GM13976 (cell line): ENCODE measurements around the gene COMMD8.
"Not testable (repeated sequence)": the region's sequence is repeated elsewhere in the genome, so short reads cannot be mapped to it uniquely, and the experiment has no call there.

Experiments
- DNase-seq: peaks from one replicate; pipeline ENCODE4 v3.0.0; 2012; ENCODE audit warnings: low spot score
- CTCF ChIP-seq: IDR thresholded peaks from 2 replicates; pipeline ENCODE4 v1.5.1; 2012; ENCODE audit warnings: borderline replicate concordance, mild to moderate bottlenecking; ENCODE audit not compliant: insufficient read depth; ENCODE audit errors: extremely low read depth, missing control alignments, control extremely low read depth
- in situ Hi-C: fragments of 300-500 bp; cut with MboI; formaldehyde crosslinking; loops from one replicate; pipeline ENCODE4 v1.12.0; 2022; ENCODE audit warnings: low sequenced_read_pairs, mixed read lengths, inconsistent platforms; ENCODE audit not compliant: unreplicated experiment

COMMD8 gene

GRCh38 chr4:47498899-47499298 lies 35.4 kb upstream of the COMMD8 start:
- no peak for TF ChIP-seq CTCF
- in situ Hi-C loops = no loop called here

GRCh38 chr4:47494124-47494430 lies 30.6 kb upstream of the COMMD8 start:
- TF ChIP-seq CTCF = no peak
- in situ Hi-C loops = no loop called here
- DNase-seq = no peak

More at GRCh38 chr4:47498899-47499298, 35.4 kb upstream of the COMMD8 start:
- DNase-seq = no peak

- DNase-seq = no peak
- in situ Hi-C loops = no loop called here
- no peak for TF ChIP-seq CTCF
Observed at GRCh38 chr4:47493238-47494123, 30.0 kb upstream of the COMMD8 start.

- in situ Hi-C loops = no loop called here
- peak; percentile 31 for TF ChIP-seq CTCF
- DNase-seq = no peak
Observed at GRCh38 chr4:47490550-47490949, 27.0 kb upstream of the COMMD8 start.

DNA sequence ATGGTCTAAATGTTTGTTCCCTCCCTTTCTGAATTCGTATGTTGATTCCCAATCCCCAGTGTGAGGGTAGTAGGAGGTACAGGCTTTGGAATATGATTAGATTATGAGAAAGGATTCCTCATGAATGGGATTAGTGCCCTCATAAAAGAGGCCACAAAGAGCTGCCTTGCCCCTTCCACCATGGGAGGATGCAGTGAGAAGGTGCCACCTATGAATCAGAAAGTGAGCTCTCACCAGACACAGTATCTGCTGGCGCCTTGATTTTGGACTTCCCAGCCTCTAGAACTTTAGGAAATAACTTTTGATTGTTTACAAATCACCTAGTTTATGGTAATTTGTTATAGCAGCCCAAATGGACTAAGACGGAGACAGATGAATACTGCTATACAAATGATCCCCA lies 25.2 kb upstream of the COMMD8 start:
- no peak for TF ChIP-seq CTCF
- in situ Hi-C loops = no loop called here
- DNase-seq = no peak

DNA sequence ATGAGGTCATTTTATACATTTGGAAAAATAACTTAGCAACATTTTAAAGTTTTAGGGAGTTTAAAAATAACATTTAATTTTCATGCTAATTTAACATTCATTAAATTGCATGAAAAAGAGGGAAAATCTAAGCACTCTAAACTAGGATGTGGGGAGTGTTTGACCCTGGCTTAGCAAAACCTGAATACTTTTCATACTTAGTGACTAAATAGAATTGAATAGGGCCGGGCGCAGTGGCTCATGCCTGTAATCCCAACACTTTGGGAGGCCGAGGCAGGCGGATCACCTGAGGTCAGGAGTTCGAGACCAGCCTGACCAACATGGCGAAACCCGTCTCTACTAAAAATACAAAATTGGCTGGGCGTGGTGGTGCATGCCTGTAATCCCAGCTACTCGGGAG lies 23.2 kb upstream of the COMMD8 start:
- in situ Hi-C loops = not testable (repeated sequence)

DNA sequence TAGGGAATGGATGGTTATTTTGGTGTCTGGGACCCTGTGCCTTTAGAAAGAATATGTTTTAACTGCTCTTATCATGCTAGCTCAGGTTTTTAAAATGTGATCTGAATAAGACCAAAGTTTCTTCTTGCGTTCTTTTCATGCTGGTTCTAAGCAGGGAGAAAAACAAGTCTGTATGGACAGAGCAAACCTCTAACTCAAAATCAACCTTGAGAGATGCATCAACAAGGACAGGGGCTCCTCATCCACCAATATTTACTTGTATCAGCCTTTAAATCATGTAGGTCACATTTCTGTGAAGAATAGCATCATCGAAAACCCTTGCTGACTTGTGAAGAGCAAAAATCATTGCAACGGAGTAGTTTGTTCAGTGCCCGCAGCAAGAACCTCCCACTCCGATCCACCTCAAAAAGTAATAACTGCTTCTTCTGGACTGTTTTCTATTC lies 22.8 kb upstream of the COMMD8 start:
- DNase-seq = no peak
- in situ Hi-C loops = no loop called here
- TF ChIP-seq CTCF = no peak

More for the DNA sequence above, 23.2 kb upstream of the COMMD8 start:
- DNase-seq = not testable (repeated sequence)
